OCI-LY1 (cell line): ENCODE results near the gene GPHA2.

Experiments used
- CTCF ChIP-seq: fragments of 200-600 bp; sonication (generic), shearing (Covaris generic); IDR thresholded peaks from 2 replicates; pipeline ENCODE4 v1.5.1; 2017; ENCODE audit warnings: mild to moderate bottlenecking, antibody characterized with exemption, low read length, moderate library complexity, mixed read lengths
- EZH2 ChIP-seq: fragments of 200-600 bp; sonication (generic), shearing (Covaris generic); IDR thresholded peaks from 2 replicates; pipeline ENCODE4 v1.8.0; 2017; ENCODE audit warnings: borderline replicate concordance, mixed run types, mild to moderate bottlenecking, antibody characterized with exemption, low read length, moderate library complexity, mixed read lengths

- TF ChIP-seq EZH2 (no peak), CTCF (no peak)
Observed at GRCh38 chr11:64970731-64971151, 35.0 kb upstream of the GPHA2 start.
